Measurements from ENCODE around the gene SDK1. TPM values are rescaled to one million over a fixed set of nuclear protein-coding genes. Genes with fewer than 3 reads are reported as not detected.

Gene SDK1
- total and polyA plus RNA-seq, 2 of the 8 experiments (the other 6 are each of a cell fraction or from before 2014, with no cell fraction given): 3.3 to 7.2 TPM

DNA sequence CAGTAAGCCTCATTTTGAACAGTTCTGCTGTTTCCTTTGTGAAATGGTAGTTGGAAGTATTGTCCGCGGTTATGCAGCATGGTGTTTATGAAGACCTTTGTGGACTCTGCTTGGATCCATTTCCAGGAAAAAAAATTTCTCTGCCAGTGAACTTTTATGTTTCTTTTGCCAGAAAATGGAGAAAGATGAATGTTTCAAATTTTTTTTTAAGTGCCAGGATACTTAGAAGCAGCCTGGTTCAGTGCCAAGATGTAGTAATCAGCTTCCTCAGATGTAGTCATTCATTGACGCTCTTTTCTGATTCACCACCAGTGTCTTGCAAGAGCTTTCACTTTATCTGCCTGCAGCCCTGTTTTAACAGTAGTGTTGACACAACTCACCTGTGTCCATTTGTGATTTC is 258.2 kb downstream of the SDK1 start:
- Histone ChIP-seq H3K23ac (ENCODE audit: insufficient read length) (no peak overlapping the region), H4K20me1 (replicated peaks in 1 of 2; ENCODE audit: control insufficient read depth in 1 of 2, insufficient read depth in 2 of 2, low read length in 2 of 2) (no peaks in the 10 kb centered on the region), H3K27ac (ENCODE audit: low read depth, low read length) (no peak overlapping the region), H3K36me3 (ENCODE audit: control insufficient read depth in 2 of 4, insufficient read depth in 4 of 4, low read length in 3 of 4) (no peaks in the 10 kb centered on the region), H2BK5ac (ENCODE audit: low read depth, low read length) (no peak overlapping the region), H3K79me2 (ENCODE audit: control insufficient read depth in 1 of 2, insufficient read depth in 2 of 2, low read length in 2 of 2) (no peaks in the 10 kb centered on the region), H3K14ac (ENCODE audit: insufficient read length) (no peak overlapping the region), H3K4me2 (ENCODE audit: insufficient read depth in 1 of 2, low read depth in 2 of 2, low read length in 2 of 2) (no peak overlapping the region), H4K8ac (ENCODE audit: extremely low read depth, insufficient read depth, low read length) (no peak overlapping the region), H3K4me3 (ENCODE audit: extremely low read depth in 1 of 4, insufficient read depth in 2 of 4, low read depth in 3 of 4, low read length in 4 of 4) (no peak overlapping the region), H3K9me3 (ENCODE audit: insufficient read depth in 2 of 2, low read depth in 1 of 2, low read length in 1 of 2) (no peaks in the 10 kb centered on the region), H2AFZ (ENCODE audit: low read length) (no peak overlapping the region), H3K79me1 (ENCODE audit: low read depth, low read length) (no peaks in the 10 kb centered on the region), H2BK120ac (replicated peaks; ENCODE audit: low read depth, low read length) (no peak overlapping the region), H3K9ac (replicated peaks in 1 of 4; ENCODE audit: extremely low read depth in 1 of 4, low read depth in 3 of 4, low read length in 3 of 4) (no peak overlapping the region), H2BK15ac (ENCODE audit: low read length) (no peak overlapping the region), H4K5ac (ENCODE audit: insufficient read length, low read depth, low read length) (no peak overlapping the region), H2AK5ac (ENCODE audit: low read depth, low read length) (no peak overlapping the region), H2BK12ac (ENCODE audit: low read depth, low read length) (no peak overlapping the region), H2BK20ac (ENCODE audit: low read length) (no peak overlapping the region), H3K23me2 (ENCODE audit: low read depth, low read length) (no peaks in the 10 kb centered on the region), H3K27me3 (replicated peaks in 1 of 4; ENCODE audit: control insufficient read depth in 3 of 4, extremely low read depth in 1 of 4, insufficient read depth in 3 of 4, low read length in 3 of 4) (no peaks in the 10 kb centered on the region), H3K56ac (replicated peaks; ENCODE audit: insufficient read length, low read depth, low read length) (no peak overlapping the region), H3K4ac (replicated peaks; ENCODE audit: insufficient read length, low read depth, low read length) (no peak overlapping the region), H4K91ac (replicated peaks; ENCODE audit: insufficient read length, low read length) (no peak overlapping the region), H3K4me1 (replicated peaks in 1 of 4; ENCODE audit: control insufficient read depth in 3 of 4, insufficient read depth in 4 of 4, low read length in 3 of 4) (no peaks in the 10 kb centered on the region), H3K18ac (ENCODE audit: extremely low read depth, low read length) (no peak overlapping the region)
- 95% methylated on average over 3 of the region's 3 CpGs; no CpG with 5 or more reads in 1 of the 2 experiments for WGBS, 2 experiments (ENCODE audit: extremely low coverage in 1 of 2, insufficient coverage in 1 of 2, insufficient read length in 1 of 2, insufficient replicate concordance in 2 of 2, low coverage in 1 of 2, low lambda C conversion rate in 2 of 2, missing lambda C conversion rate in 1 of 2)
- ChIA-PET CTCF (ENCODE audit: partially characterized antibody) (interaction anchor here (0.6 to 0.7 kb wide), 4 partner anchors 77 to 554 kb away, joined by 3 to 6 read pairs (median 4); no protein-coding TSS in a partner anchor), POLR2A (ENCODE audit: partially characterized antibody) (no interaction called here)
- no peak for DNase-seq (ENCODE audit: low read depth in 1 of 2, low spot score in 2 of 2)
- no peak for FAIRE-seq
- TF ChIP-seq SRF (IDR thresholded peaks at IDR 0.05; ENCODE audit: low read depth, low read length) (no peak), SIRT6 (IDR thresholded peaks at IDR 0.05; ENCODE audit: low read length) (no peak), SIX5 (IDR thresholded peaks at IDR 0.05; ENCODE audit: low read depth, low read length) (no peak), GTF2F1 (IDR thresholded peaks at IDR 0.05; ENCODE audit: borderline replicate concordance, low read depth, low read length) (no peak), CBX8 (IDR thresholded peaks at IDR 0.05; ENCODE audit: borderline replicate concordance, low read depth, low read length) (no peak), RXRA (IDR thresholded peaks at IDR 0.05; ENCODE audit: insufficient read depth, low read depth, low read length) (no peak), CHD2 (IDR thresholded peaks at IDR 0.05; ENCODE audit: low read length) (no peak), RAD21 (IDR thresholded peaks at IDR 0.05 in 1 of 2, conservative IDR thresholded peaks at IDR 0.05 in 1 of 2; ENCODE audit: low read depth in 2 of 2, low read length in 2 of 2) (no peak), RFX5 (IDR thresholded peaks at IDR 0.05; ENCODE audit: borderline replicate concordance, low read depth, low read length) (no peak), CEBPB (IDR thresholded peaks at IDR 0.05; ENCODE audit: low read depth, low read length) (no peak), POU5F1 (IDR thresholded peaks at IDR 0.05; ENCODE audit: low read depth, low read length) (no peak)
